ENCODE data around the gene MRLN.

Gene MRLN

DNA sequence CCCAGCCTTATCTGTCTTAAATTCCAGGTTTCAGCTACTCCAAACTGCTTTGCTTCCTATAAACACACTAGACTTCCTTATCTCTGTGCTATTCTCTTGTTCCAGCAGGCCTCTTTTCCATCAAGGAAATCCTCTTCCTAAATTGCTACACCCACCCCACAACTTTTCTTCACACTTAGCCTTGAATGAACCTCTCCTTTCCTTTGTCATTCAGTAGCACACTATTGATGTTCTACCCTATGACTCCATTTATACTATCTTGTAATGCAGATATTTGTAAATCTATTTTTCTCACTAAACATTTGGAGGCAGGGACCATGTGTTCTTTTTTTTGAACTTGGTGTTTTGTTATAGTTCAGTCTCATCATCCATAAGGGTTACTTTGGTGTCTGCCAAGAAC, 47.3 kb downstream of the MRLN start:
- DNase-seq (ENCODE audit: low spot score), result no peak

DNA sequence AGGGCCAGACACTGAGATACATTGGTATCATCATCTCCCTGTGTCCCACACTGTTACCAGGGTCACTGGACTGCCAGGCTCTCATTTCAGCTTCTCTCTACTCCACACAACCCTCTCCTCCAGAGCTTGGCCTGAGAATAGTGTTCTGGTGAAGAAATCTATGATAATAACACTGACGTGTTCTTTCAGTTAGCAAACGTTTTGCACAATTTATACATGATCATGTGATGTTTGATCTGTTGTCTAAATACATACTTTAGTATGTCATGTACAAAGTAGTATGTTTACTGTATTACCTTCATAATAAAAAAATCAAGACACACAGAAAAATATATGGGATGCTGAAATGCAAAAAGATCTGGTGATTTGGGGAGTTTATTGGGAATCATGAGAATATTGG, 48.6 kb downstream of the MRLN start:
- no peak for DNase-seq (ENCODE audit: low spot score)

DNA sequence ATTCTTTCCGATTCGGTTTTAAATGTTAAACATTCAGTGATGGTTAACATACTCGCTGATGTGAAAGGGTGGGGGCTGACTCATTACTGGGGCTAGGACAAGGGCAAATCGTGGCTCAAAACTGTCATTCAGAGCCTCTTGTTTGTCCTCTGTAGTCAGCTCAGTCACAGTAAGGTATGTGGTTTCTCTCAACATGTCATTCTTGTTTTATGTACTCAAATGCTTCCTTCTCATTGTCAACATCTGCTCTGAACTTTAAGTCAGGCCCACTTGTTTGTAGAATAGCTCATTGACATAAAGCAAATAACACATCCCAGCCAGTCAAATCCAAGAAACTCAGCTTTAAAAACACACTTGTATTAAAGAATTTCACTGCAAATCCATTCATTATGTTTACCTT, 50.9 kb downstream of the MRLN start:
- DNase-seq (ENCODE audit: low spot score), result no peak

- no peak for DNase-seq (ENCODE audit: low spot score)
Measured at GRCh38 chr10:59700709-59701108, 52.5 kb downstream of the MRLN start.

DNA sequence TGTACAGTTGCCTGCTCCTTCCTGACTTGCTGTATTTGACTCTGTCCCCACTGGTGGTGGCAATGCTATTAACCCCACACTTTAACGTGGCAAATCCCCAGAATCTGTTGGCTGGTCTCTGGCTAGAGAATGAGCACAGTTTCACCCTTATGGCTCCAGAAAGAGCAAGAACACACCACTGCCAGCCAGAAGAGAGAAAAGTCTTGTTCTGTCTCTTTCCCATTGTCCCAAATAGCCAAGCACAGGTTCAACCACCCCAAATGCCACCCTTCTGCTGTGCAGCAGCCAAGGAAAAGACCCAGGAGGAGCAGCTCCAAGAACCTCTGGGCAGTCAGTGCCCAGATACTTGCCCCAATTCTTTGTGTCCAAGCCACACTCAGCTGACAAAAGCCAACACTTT, 54.9 kb downstream of the MRLN start:
- DNase-seq (ENCODE audit: low spot score), result no peak

DNA sequence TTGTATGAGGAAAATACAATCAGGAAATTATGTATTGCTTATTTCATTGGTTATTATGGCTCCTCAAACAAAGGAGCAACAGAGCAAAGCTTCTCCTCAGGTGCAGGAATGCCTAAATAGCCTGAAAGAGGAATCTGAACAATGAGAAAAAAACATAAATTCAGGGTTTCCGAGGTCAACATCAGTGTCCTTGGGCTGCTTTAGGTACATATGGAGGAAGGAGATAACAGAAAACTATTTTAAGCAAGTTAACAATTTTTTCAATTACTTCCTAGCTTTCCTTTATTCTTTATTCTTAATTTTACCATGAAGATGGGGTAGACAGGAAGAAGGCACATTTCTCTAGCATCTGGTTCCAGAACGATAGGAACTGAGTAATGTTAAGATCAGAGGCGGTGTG, 57.6 kb downstream of the MRLN start:
- DNase-seq (ENCODE audit: low spot score), result no peak

- DNase-seq (ENCODE audit: low spot score), result no peak
Measured at GRCh38 chr10:59694936-59695335, 58.3 kb downstream of the MRLN start.

GRCh38 chr10:59692113-59692512, 61.1 kb downstream of the MRLN start:
- DNase-seq (ENCODE audit: low spot score), result no peak

GRCh38 chr10:59688921-59689351, 64.3 kb downstream of the MRLN start:
- no peak for DNase-seq (ENCODE audit: low spot score)

DNA sequence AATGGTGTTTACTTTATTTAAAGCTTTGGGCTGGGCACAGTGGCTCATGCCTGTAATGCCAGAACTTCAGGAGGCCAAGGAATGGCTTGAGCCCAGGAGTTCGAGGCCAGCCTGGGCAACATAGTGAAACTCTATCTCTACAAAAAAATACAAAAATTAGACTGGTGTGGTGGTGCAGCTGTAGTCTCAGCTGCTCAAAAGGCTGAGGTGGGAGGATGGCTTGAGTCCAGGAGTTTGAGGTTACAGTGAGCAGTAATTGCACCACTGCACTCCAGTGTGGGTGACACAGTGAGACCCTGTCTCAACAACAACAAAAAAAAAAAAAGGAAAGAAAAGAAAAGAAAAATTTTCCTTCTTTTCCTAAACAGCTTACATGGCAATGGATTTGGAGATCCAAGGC, 65.6 kb downstream of the MRLN start:
- DNase-seq (ENCODE audit: low spot score), result no peak
